Breast epithelium (tissue), 3 donors: ENCODE results near the gene GNAI2.

ENCODE experiments used
- CTCF ChIP-seq, 3 donors: fragments of 450-650 bp; IDR thresholded peaks; one replicate each; pipeline ENCODE4 v1.5.1; 2016 to 2017; ENCODE audit warnings: antibody characterized with exemption in 3 of 3, mild to moderate bottlenecking in 3 of 3, moderate library complexity in 3 of 3
- POLR2A ChIP-seq: fragments of 450-650 bp; IDR thresholded peaks from one replicate; pipeline ENCODE4 v1.6.1; 2016; ENCODE audit warnings: antibody characterized with exemption, mild to moderate bottlenecking, moderate library complexity
- POLR2AphosphoS5 ChIP-seq, 3 donors: sonication (generic); formaldehyde crosslinking; IDR thresholded peaks; one replicate each; pipeline ENCODE4 v1.6.1; 2017; ENCODE audit warnings: antibody characterized with exemption in 3 of 3

- TF ChIP-seq CTCF (IDR thresholded peaks at IDR 0.05) (no peak), POLR2AphosphoS5 (IDR thresholded peaks at IDR 0.05) (no peak), POLR2A (no peak)
Observed at GRCh38 chr3:50267280-50267913, 31.4 kb downstream of the GNAI2 start.
